ENCODE results near the gene MAP2K3.
"Not testable (repeated sequence)": the region's sequence is repeated elsewhere in the genome, so short reads cannot be mapped to it uniquely, and the experiment has no call there.

GRCh38 chr17:21324741-21325140, 40.2 kb downstream of the MAP2K3 start:
- not testable (repeated sequence) for TF ChIP-seq POLR2AphosphoS5 (IDR thresholded peaks at IDR 0.05; ENCODE audit: borderline replicate concordance, low read depth, low read length); EZH2 (IDR thresholded peaks at IDR 0.05); FOXP2 (optimal IDR thresholded peaks at IDR 0.05; ENCODE audit: control extremely low read depth, extremely low read length, insufficient read depth)
